Esophagus squamous epithelium (tissue), 5 donors: Measurements from ENCODE around the gene CDK16. TPM values are rescaled to one million over a fixed set of nuclear protein-coding genes. Genes with fewer than 3 reads are reported as not detected.

Source experiments
- DNase-seq: peaks from one replicate; lab custom pipeline; 2025; lab: John Stamatoyannopoulos, UW
- H3K27ac ChIP-seq, 4 donors: fragments of 200-600 bp; sonication (generic); one replicate each; pipeline ENCODE4 v1.5.1; 2016 to 2019; ENCODE audit warnings: mild to moderate bottlenecking in 1 of 4
- H3K27me3 ChIP-seq, 4 donors: fragments of 200-600 bp; sonication (generic); 1 replicate in 3 of 4; 2 replicates in 1 of 4; pipeline versions ENCODE4 v1.5.1 to v1.6.0; 2017 to 2021; ENCODE audit warnings: antibody characterized with exemption in 1 of 4
- H3K36me3 ChIP-seq, 3 donors: fragments of 200-600 bp; sonication (generic); one replicate each; pipeline ENCODE4 v1.5.1; 2016 to 2019
- H3K4me1 ChIP-seq, 3 donors: fragments of 200-600 bp; sonication (generic); one replicate each; pipeline ENCODE4 v1.5.1; 2017 to 2019
- H3K4me3 ChIP-seq, 4 donors: fragments of 200-600 bp; sonication (generic); 1 replicate in 3 of 4; 2 replicates in 1 of 4; pipeline ENCODE4 v1.5.1; 2016 to 2019; ENCODE audit warnings: mild to moderate bottlenecking in 2 of 4, moderate library complexity in 1 of 4
- H3K9me3 ChIP-seq, 3 donors: fragments of 200-600 bp; sonication (generic); one replicate each; pipeline ENCODE4 v1.5.1; 2016 to 2019
- POLR2A ChIP-seq, 4 donors: fragments of 450-650 bp; IDR thresholded peaks; one replicate each; pipeline ENCODE4 v1.6.1; 2017; ENCODE audit warnings: antibody characterized with exemption in 4 of 4, mild to moderate bottlenecking in 4 of 4, moderate library complexity in 3 of 4
- WGBS, 2 donors: methylation state at CpG; one replicate each; pipeline ENCODE4 v1.1.5; 2018; 5-methylcytosine and 5-hydroxymethylcytosine counted together
- intact Hi-C: fragments of 100-400 bp; cut with DNase I; formaldehyde crosslinking; loops from one replicate; pipeline ENCODE4 v1.15.0; 2022
- total RNA-seq, 4 donors: library from RNA; depleted of rRNA; stranded (reverse); fragments of >200 nt; gene quantifications; one replicate each; pipeline ENCODE4 v1.1.0, GENCODE V29; 2016
- TF ChIP-seq, protein P1 (sequence below), 6 experiments: fragments of 450-650 bp in 4 of 6; fragments of 200-600 bp in 2 of 6; sonication (generic) in 2 of 6; IDR thresholded peaks; one replicate each; pipeline ENCODE4 v1.5.1; 2016 to 2019; ENCODE audit warnings: antibody characterized with exemption in 6 of 6, mild to moderate bottlenecking in 4 of 6, moderate library complexity in 4 of 6
- donor health status: DM: yes; HTN: yes; CAD: no.

CDK16 gene
- total RNA-seq, 4 donors from 2014 or later = 78.1 to 115 (median 99.4) TPM

GRCh38 chrX:47194194-47194787 is 24.2 kb upstream of the CDK16 start:
- H3K9me3 ChIP-seq = no peaks in the 10 kb centered on the region
- peak overlapping the region; percentile 71 to 91 (median 86) for H3K4me3 ChIP-seq
- peak overlapping the region; percentile 97 to 99 (median 98) for H3K27ac ChIP-seq
- no peaks in the 10 kb centered on the region for H3K27me3 ChIP-seq
- intact Hi-C loops = no loop called here
- TF ChIP-seq POLR2A (IDR thresholded peaks at IDR 0.05) = no peak
- TF ChIP-seq, protein P1, sequence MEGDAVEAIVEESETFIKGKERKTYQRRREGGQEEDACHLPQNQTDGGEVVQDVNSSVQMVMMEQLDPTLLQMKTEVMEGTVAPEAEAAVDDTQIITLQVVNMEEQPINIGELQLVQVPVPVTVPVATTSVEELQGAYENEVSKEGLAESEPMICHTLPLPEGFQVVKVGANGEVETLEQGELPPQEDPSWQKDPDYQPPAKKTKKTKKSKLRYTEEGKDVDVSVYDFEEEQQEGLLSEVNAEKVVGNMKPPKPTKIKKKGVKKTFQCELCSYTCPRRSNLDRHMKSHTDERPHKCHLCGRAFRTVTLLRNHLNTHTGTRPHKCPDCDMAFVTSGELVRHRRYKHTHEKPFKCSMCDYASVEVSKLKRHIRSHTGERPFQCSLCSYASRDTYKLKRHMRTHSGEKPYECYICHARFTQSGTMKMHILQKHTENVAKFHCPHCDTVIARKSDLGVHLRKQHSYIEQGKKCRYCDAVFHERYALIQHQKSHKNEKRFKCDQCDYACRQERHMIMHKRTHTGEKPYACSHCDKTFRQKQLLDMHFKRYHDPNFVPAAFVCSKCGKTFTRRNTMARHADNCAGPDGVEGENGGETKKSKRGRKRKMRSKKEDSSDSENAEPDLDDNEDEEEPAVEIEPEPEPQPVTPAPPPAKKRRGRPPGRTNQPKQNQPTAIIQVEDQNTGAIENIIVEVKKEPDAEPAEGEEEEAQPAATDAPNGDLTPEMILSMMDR (IDR thresholded peaks at IDR 0.05) = no peak
- WGBS, 2 donors = 13 to 25% methylated on average over 9 of the region's 14 CpGs
- peaks cover 27 to 80% (median 44%) of the 10 kb centered on the region in 3 donors for H3K4me1 ChIP-seq
- no peak for DNase-seq
- H3K36me3 ChIP-seq = peaks cover 11 to 14% (median 11%) of the 10 kb centered on the region in 3 donors

DNA sequence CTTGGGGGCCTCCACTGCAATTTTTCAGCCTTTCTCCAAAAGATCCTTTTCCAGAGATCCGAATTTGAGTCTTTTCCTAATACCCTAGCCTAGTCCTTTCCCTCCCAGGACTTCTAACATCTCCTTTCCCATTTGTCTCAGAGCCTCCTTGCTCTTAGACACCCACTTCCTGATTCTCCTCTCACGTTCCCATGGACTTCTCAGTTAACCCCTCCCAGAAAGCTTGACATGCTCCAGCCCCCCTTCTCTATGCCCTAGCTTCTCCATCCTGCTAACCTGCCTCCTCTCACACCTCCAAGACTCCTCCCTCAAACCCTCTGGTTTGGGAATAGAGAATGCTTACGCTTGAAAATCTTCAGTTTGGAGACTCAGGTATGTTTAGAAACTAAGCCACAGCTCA is 22.4 kb upstream of the CDK16 start:
- Histone ChIP-seq H3K4me3 (peak overlapping the region in 1 of 4 donors; percentile 91), H3K36me3 (peaks cover 19 to 32% (median 22%) of the 10 kb centered on the region in 3 donors), H3K4me1 (peaks cover 27 to 91% (median 48%) of the 10 kb centered on the region in 3 donors), H3K27me3 (no peaks in the 10 kb centered on the region), H3K27ac (peak overlapping the region in 2 of 4 donors; percentile 36 to 99), H3K9me3 (no peaks in the 10 kb centered on the region)
- intact Hi-C loops = no loop called here
- no peak for DNase-seq
- 36 to 53% methylated on average over 3 of the region's 3 CpGs for WGBS, 2 donors
- no peak for TF ChIP-seq POLR2A (IDR thresholded peaks at IDR 0.05)
- TF ChIP-seq, protein P1 (IDR thresholded peaks at IDR 0.05) = no peak

GRCh38 chrX:47197526-47197925 is 21.0 kb upstream of the CDK16 start:
- Histone ChIP-seq H3K9me3 (no peaks in the 10 kb centered on the region), H3K4me1 (peaks cover 27 to 79% (median 48%) of the 10 kb centered on the region in 3 donors), H3K27me3 (no peaks in the 10 kb centered on the region), H3K4me3 (no peak overlapping the region), H3K27ac (peak overlapping the region in 2 of 4 donors; percentile 85 to 99), H3K36me3 (peaks cover 34 to 47% (median 36%) of the 10 kb centered on the region in 3 donors)
- no peak for DNase-seq
- TF ChIP-seq POLR2A (IDR thresholded peaks at IDR 0.05) = no peak
- TF ChIP-seq, protein P1 (IDR thresholded peaks at IDR 0.05) = no peak
- intact Hi-C loops = no loop called here
- 54 to 63% methylated on average over 5 to 6 of the region's 7 CpGs for WGBS, 2 donors

DNA sequence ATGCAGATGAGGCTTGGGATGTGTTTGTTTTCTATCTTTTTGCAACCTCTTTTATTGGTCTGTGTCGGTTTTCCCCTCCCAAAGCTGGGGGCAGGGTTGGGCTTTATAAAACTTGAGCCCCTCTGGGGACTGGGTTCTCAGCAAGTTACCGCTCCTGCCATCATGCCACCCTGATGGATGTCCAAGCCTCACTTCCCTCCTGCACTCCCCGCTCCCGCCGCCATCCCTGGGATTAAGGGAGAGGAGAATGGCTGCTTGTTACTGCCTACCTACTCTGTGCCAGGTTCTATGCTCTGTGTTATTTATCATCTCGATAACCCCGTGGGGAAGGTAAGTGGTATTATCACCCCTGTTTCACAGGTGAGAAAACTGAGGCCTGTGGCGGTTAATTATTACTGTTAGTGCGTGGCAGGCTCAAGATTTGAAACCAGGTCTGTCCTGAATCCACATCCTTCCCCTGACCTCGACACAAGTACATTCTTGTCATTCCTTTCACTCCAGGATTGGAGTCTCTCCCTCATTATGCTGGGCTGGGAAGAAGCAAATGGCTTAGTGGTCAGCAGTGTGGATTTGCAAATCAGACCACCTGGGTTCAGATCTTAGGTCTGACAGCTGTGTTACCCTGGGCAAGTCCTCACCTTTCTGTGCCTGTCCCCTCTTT is 20.3 kb upstream of the CDK16 start:
- no peak for DNase-seq
- 61 to 74% methylated on average over 5 to 6 of the region's 10 CpGs for WGBS, 2 donors
- Histone ChIP-seq H3K9me3 (no peaks in the 10 kb centered on the region), H3K36me3 (peaks cover 40 to 53% (median 43%) of the 10 kb centered on the region in 3 donors), H3K27me3 (no peaks in the 10 kb centered on the region), H3K27ac (peak overlapping the region in 3 of 4 donors; percentile 16 to 99 (median 85)), H3K4me1 (peaks cover 21 to 73% (median 43%) of the 10 kb centered on the region in 3 donors), H3K4me3 (no peak overlapping the region)
- TF ChIP-seq, protein P1 (IDR thresholded peaks at IDR 0.05) = no peak
- TF ChIP-seq POLR2A (IDR thresholded peaks at IDR 0.05) = no peak
- intact Hi-C loops = no loop called here

DNA sequence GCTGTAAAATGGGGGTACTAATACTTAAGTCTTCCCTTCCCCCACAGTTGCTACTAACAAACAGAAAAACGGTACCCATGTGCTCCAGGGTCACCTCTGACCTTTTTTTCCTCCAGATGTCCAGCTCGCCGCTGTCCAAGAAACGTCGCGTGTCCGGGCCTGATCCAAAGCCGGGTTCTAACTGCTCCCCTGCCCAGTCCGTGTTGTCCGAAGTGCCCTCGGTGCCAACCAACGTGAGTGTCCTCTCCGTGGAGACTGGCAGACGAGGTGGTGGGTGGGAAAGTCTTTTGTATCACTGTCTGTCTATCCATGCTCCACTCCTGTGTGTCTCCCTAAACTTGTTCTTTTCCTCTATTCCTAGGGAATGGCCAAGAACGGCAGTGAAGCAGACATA is 19.8 kb upstream of the CDK16 start:
- Histone ChIP-seq H3K36me3 (peaks cover 43 to 58% (median 48%) of the 10 kb centered on the region in 3 donors), H3K4me3 (no peak overlapping the region), H3K9me3 (no peaks in the 10 kb centered on the region), H3K27ac (peak overlapping the region; percentile 16 to 85 (median 58)), H3K27me3 (no peaks in the 10 kb centered on the region), H3K4me1 (peaks cover 19 to 70% (median 41%) of the 10 kb centered on the region in 3 donors)
- TF ChIP-seq POLR2A (IDR thresholded peaks at IDR 0.05) = no peak
- intact Hi-C loops = no loop called here
- 0 to 89% methylated on average over 1 to 14 of the region's 15 CpGs for WGBS, 2 donors
- no peak for DNase-seq
